ENCODE results near the gene CACNA1D.

DNA sequence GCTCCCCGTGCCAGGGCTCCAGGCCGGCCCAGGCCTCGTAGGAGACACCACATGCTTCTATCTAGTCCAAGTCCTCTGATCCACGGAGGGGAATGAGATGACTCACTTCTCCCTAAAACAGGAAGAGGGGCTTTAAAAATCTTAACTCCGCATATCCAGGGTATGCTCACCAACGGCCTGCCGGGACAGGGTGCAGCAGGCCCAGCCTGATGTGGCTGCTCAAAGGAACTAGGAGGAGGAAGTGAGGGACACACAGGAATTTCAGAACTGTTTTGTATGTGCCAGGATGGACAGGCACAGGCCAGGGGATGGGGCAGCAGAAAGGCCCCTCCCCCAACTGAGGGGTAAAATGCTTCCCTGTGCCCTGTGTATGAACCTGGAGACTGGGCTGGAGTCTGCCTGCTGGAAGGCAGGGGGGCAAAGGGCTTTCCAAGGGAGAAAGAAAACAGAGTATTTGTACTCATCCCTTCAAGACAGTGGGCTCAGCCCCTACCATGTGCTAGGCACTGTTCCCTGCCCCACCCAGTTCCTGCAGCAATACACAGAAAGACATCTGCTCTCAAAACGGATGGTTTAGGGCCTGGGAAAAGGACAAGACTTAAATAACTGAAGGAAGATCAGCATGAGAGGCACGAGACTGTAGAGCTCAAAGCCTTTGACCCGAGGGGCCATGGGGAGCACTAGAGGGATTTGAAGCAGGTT, 329.7 kb downstream of the CACNA1D start:
- TF ChIP-seq EZH2 (IDR thresholded peaks at IDR 0.05; ENCODE audit: borderline replicate concordance, low read depth, low read length, poor library complexity, severe bottlenecking): no peak
- TF ChIP-seq, protein P1, sequence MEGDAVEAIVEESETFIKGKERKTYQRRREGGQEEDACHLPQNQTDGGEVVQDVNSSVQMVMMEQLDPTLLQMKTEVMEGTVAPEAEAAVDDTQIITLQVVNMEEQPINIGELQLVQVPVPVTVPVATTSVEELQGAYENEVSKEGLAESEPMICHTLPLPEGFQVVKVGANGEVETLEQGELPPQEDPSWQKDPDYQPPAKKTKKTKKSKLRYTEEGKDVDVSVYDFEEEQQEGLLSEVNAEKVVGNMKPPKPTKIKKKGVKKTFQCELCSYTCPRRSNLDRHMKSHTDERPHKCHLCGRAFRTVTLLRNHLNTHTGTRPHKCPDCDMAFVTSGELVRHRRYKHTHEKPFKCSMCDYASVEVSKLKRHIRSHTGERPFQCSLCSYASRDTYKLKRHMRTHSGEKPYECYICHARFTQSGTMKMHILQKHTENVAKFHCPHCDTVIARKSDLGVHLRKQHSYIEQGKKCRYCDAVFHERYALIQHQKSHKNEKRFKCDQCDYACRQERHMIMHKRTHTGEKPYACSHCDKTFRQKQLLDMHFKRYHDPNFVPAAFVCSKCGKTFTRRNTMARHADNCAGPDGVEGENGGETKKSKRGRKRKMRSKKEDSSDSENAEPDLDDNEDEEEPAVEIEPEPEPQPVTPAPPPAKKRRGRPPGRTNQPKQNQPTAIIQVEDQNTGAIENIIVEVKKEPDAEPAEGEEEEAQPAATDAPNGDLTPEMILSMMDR (conservative IDR thresholded peaks at IDR 0.05; ENCODE audit: low read depth, low read length): no peak

Data from A673 (cell line).